Activated CD4-positive, alpha-beta T cell treated with anti-CD3 and anti-CD28 coated beads, Interleukin-2, amount 50 U/mL, for 1 hour (primary cell): Measurements from ENCODE around the gene NRG3.

ENCODE experiments used
- DNase-seq: peaks from one replicate; pipeline ENCODE4 v3.0.0-alpha.2; 2020

Gene NRG3

DNA sequence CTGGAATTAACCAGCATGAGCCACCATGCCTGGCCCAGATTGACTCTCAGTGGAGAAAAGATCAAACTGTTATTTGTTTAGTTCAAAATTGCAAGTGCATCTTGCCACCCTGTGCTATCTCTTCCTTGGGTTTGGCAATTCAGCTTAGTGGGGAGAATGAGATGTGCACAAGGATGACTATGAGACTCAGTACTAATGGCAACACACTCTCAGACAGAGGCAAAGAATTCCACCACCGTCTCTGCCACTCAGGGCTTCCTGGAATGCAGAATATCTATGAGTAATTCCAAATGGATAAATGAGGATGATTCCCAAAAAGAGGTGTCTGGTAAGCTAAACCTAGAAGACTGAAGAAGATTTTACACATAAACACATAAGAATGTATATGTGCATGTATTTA lies 525.8 kb downstream of the NRG3 start:
- DNase-seq = no peak

GRCh38 chr10:82402906-82403401 lies 528.0 kb downstream of the NRG3 start:
- DNase-seq = no peak

DNA sequence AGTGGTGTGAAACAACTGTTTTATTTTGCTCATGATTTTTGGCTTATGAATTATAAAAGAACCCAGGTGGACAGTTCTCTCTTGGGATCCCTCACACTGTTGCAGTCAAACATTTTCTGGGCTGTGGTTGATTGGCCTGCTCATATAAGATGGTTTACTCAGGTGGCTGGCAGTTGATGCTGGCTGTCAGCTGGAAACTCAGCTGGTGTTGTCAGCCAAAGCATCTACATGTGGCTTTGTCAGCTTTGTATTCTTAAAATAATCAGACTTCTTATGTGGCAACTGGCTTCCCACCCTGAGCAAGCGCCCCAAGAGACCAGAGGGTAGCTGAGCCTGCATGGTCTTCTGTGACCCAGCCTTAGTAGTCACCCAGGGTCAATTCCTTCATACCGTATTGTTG lies 534.7 kb downstream of the NRG3 start:
- DNase-seq = no peak

DNA sequence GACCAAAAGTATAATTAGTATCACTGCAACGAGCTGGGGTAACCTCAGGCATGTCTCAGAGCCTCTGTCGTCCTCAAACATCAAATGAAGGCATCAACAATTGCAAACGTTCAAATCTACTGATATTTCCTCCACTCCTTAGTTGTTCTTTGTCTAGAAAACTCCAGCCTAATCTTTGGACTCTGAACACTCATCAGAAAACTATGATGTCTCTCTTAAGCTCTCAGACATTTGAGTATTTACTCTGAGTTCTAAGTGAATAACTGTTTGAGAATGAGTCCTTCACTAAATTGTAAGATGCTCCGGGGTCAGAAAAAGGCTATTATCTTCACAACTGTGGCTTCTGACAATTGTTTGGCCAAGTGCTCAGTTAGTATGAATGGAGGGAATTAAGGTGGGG lies 536.4 kb downstream of the NRG3 start:
- no peak for DNase-seq

- no peak for DNase-seq
Observed at GRCh38 chr10:82420001-82420400, 545.0 kb downstream of the NRG3 start.

DNA sequence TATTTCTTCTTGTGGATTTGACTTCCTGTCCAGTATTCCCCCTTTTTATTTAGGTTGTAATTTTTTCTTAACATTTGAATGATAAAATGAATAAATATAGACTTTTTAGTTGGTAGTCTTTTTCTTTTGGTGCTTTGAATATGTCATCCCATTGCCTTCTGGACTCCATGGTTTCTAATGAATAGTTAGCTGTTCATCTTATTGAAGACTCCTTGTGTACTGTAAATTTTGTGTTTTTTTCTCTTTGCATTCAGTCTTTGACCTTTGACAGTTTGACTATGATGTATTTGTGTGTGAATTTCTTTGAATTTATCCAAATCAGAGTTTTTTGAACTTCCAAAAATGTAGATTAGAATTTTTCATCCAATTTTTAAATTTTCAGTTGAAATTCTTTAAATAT lies 554.3 kb downstream of the NRG3 start:
- no peak for DNase-seq

- no peak for DNase-seq
Observed at GRCh38 chr10:82438277-82438676, 563.3 kb downstream of the NRG3 start.

GRCh38 chr10:82440775-82441174 lies 565.8 kb downstream of the NRG3 start:
- DNase-seq = no peak

DNA sequence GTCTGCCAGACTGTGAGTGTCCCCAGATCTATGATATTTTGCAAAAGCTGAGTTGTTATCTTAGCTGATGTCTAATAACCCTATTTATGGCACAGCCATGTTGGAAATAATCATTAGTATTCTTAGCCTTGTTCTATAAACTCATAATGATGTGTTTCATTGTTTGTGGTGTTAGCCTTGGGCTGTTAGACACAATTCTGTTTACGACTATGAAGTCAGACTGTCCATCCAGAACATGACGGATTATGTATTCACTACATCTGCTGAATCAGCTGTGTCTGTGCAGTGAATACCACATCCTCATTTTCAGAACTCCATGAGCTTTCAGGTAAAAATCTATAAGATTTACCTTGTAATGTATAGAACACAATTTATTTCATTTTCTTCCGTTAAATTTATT lies 577.1 kb downstream of the NRG3 start:
- no peak for DNase-seq

GRCh38 chr10:82452676-82453075 lies 577.7 kb downstream of the NRG3 start:
- DNase-seq = no peak

GRCh38 chr10:82453678-82454293 lies 578.8 kb downstream of the NRG3 start:
- no peak for DNase-seq

- DNase-seq = no peak
Observed at GRCh38 chr10:82462910-82463551, 588.0 kb downstream of the NRG3 start.

- no peak for DNase-seq
Observed at GRCh38 chr10:82463614-82464013, 588.6 kb downstream of the NRG3 start.

DNA sequence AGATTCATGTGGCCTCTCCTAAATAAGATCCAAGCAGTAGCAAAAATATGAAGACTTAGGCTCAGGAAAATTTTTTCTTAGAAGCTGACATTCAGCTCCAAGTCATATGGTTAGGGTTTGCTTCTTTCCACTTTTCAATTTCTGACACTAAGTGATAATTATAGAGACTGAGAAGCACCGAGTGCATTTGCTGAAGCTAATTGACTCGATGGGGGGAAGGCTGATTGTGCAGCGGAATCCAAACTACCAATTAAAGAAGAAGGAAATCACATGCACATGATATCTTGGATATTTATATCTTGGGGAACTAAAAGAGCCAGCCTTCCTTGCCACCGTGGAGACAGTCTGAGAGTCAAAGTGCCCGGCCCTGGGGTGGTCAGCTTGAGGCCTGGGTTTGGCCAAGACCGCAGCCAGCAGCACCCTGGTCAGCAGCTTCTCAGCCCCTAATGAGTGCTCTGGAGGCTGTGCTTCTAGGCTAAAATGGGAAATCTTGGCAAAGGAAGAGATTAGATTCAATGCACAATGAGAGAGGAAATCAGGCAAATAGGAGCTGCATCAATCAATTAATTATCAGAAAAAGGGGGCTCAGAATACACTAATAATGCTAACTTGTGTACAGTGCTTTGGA lies 589.3 kb downstream of the NRG3 start:
- DNase-seq = no peak

DNA sequence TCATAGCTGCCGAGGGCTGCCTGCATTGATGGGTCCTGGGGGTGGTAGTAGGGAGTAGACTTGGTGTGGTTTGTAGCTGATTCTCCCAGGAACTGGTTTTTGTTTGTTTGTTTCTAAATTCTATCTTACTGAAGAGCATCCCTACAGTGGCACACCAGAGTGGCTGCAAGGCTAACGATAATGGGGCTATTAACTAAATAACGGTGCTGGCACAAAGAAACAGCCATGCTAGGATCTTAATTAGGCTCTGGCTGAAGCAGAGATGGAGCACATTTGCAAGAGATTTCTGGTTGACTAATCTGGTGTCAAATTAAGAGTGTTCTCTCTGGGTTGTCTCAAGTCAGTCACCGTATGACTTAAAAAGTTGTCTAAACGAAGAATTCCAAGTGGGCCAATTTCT lies 590.0 kb downstream of the NRG3 start:
- no peak for DNase-seq

DNA sequence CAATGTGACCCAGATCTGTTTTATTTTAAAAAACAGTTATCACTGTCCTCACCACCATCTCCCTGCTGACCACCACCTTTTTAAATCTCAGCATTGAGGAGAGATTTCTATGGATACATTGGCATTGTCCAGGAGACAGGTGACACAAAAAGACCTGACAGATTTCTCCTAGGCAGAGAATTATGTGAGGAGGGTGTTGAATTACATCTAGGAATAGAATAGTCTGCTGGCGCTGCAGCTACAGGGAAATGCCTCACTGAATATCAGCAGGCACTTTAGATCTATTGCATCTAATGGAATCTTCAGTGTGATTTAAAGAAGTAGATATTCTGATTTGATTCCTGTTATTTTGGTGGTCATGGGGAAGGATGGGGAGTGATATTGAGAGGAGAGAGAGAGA lies 593.5 kb downstream of the NRG3 start:
- DNase-seq = no peak

DNA sequence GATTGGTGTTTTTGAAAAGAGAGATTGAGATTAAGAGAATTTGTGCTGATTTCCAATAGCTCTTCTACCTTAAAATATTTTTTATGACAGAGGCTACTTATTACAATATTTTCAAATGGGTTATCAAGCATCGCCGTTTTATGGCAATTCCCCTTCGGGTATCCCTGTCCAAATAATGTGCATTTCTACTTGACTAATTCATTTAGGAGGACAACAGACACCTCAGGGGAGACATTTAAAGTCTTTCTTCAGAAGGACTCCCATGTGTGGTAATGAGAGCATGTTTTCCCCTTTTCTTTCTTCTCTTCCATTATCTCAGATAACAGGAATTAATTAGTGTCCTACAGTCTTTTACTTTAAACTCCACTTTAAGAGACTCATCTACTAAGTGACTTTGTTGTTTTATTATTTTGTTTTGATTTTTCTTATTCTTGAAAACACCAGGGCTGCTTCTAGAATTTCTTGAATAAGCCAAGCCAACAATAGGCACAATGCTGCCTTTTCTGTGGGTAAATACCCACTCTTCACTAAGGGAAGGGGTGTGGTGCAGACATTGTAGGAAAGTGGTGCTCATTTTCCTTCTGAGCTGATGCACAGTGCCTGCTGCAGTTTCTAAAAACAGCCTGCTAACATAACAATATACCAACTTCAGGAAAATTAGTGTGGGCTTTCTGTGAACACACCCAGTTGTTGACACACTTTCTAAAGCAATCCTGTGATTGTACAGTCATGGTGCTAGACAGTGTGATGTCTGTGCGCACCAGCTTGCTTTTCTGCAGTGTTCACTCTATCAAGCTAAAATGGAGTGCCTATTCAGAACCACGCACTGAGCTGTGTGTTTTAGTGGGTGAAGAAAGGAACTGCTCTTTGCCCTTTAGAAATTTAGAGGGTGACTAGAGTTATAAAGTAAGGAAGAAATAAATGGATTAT lies 597.7 kb downstream of the NRG3 start:
- DNase-seq = no peak

- no peak for DNase-seq
Observed at GRCh38 chr10:82477776-82478175, 602.8 kb downstream of the NRG3 start.

- no peak for DNase-seq
Observed at GRCh38 chr10:82492647-82493046, 617.7 kb downstream of the NRG3 start.

- no peak for DNase-seq
Observed at GRCh38 chr10:82496114-82496513, 621.1 kb downstream of the NRG3 start.

DNA sequence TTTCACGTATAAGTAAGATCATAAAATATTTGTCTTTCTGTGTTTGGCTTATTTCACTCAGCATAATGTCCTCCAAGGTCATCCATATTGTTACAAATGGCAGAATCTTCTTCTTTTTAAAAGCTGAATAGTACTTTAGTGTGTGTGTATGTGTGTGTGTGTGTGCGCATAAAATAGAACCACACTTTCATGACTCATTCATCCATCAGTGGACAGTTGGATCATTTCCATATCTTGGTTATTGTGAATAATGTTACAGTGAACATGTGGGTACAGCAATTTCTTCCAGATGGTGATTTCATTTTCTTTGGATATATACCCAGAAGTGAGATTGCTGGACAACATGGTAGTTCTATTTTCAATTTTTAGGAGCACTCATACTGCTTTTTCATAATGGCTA lies 622.4 kb downstream of the NRG3 start:
- no peak for DNase-seq

DNA sequence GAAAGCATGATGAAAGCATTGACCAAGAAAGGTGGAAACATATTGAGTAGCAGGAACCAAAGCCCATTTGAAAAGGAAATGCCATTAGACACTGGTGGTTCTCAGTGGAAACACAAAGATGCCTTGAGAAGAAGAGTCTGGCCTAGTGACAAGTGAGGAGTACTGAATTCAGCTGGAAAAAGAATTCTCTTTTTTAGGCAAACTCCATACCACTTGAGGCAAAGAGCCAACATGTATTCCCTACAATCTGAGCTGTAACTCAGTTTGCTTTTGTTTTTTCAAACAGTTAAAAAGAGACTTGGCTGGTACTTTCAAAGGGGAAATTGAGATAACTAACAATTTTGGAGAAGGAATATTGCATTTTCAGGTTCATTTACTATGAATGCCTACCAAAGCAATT lies 624.0 kb downstream of the NRG3 start:
- no peak for DNase-seq

DNA sequence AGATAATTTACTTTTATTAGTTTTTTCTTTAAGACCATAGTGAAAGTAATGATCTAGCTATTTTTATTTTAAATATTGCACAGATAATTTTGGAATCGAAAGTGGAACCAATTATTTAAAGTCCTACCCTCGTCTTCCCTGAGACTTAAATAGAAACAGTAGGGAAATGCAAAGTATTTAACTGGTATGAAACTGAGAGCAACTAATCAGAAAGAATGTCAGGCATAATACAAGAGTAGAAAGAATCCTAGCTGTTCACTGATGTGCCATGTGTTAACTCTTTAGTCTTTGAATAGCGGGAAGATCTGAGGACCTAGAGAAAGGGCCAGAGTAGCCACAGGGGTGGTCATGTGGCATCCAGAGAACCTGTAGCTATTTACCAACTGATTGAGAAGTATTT lies 630.0 kb downstream of the NRG3 start:
- DNase-seq = no peak
